HepG2 (cell line): ENCODE data around the gene DALRD3. TPM values are rescaled to one million over a fixed set of nuclear protein-coding genes. Genes with fewer than 3 reads are reported as not detected.

ENCODE experiments used
- AGO1 ChIP-seq: fragments of 200-400 bp; formaldehyde crosslinking; IDR thresholded peaks from 2 replicates; pipeline ENCODE4 v1.6.1; 2017; ENCODE audit warnings: mild to moderate bottlenecking, low read depth, low read length, moderate library complexity; ENCODE audit not compliant: poor library complexity, severe bottlenecking
- CEBPB ChIP-seq: IDR thresholded peaks from 2 replicates; pipeline ENCODE4 v1.6.1; 2011; ENCODE audit warnings: low read depth, low read length, improper control_type of control experiment, borderline replicate concordance
- EP300 ChIP-seq, 3 experiments: sonication (generic) in 1 of 3; formaldehyde crosslinking in 1 of 3; IDR thresholded peaks; 2 replicates each; pipeline versions ENCODE4 v1.5.1 to v1.6.1; 2011 to 2020; ENCODE audit warnings: low read depth in 2 of 3, low read length in 2 of 3, borderline replicate concordance in 1 of 3, improper control_type of control experiment in 1 of 3, mild to moderate bottlenecking in 1 of 3, missing genetic modification reagents in 1 of 3, moderate library complexity in 1 of 3
- HOXD1 ChIP-seq: sonication (generic); formaldehyde crosslinking; IDR thresholded peaks from 2 replicates; pipeline ENCODE4 v1.5.0; 2020; ENCODE audit warnings: missing genetic modification reagents
- PAX8 ChIP-seq: sonication (generic); formaldehyde crosslinking; IDR thresholded peaks from 2 replicates; pipeline ENCODE4 v1.8.0; 2022; ENCODE audit warnings: mild to moderate bottlenecking, missing genetic modification reagents, borderline replicate concordance
- PHB2 ChIP-seq: fragments of 450-650 bp; IDR thresholded peaks from 2 replicates; pipeline ENCODE4 v1.6.1; 2018; ENCODE audit not compliant: partially characterized antibody
- POGK ChIP-seq: sonication (generic); formaldehyde crosslinking; conservative IDR thresholded peaks from 2 replicates; pipeline ENCODE4 v1.8.0; 2022; ENCODE audit warnings: mild to moderate bottlenecking, moderate library complexity, missing genetic modification reagents
- PRDM4 ChIP-seq: sonication (generic); formaldehyde crosslinking; IDR thresholded peaks from 2 replicates; pipeline ENCODE4 v1.9.0; 2021; ENCODE audit warnings: missing genetic modification reagents, borderline replicate concordance
- REXO4 ChIP-seq: sonication (generic); formaldehyde crosslinking; IDR thresholded peaks from 2 replicates; pipeline ENCODE4 v1.8.0; 2022; ENCODE audit warnings: missing genetic modification reagents, mild to moderate bottlenecking, borderline replicate concordance
- TRIM22 ChIP-seq: fragments of 450-650 bp; IDR thresholded peaks from 2 replicates; pipeline ENCODE4 v1.6.1; 2017
- ZBED4 ChIP-seq: sonication (generic); formaldehyde crosslinking; IDR thresholded peaks from 2 replicates; pipeline ENCODE4 v1.4.0; 2020; ENCODE audit warnings: missing genetic modification reagents, borderline replicate concordance
- ZKSCAN8 ChIP-seq: IDR thresholded peaks from 2 replicates; pipeline ENCODE4 v1.6.1; 2016; ENCODE audit warnings: borderline replicate concordance, missing genetic modification reagents, missing compliant biosample characterization
- ZNF260 ChIP-seq: sonication (generic); formaldehyde crosslinking; IDR thresholded peaks from 2 replicates; pipeline ENCODE4 v1.4.0; 2020; ENCODE audit warnings: missing genetic modification reagents, low read depth, mild to moderate bottlenecking, borderline replicate concordance
- ZNF496 ChIP-seq: sonication (generic); formaldehyde crosslinking; IDR thresholded peaks from 2 replicates; pipeline ENCODE4 v1.8.1; 2023; ENCODE audit warnings: mild to moderate bottlenecking, moderate library complexity, missing genetic modification reagents; ENCODE audit not compliant: insufficient replicate concordance
- ZNF616 ChIP-seq: sonication (generic); formaldehyde crosslinking; IDR thresholded peaks from 2 replicates; pipeline ENCODE4 v1.5.0; 2020; ENCODE audit warnings: low read depth, mild to moderate bottlenecking, missing genetic modification reagents
- polyA plus RNA-seq, 8 experiments: library from polyadenylated mRNA; depleted of rRNA in 3 of 8; stranded (reverse) in 7 of 8; unstranded in 1 of 8; fragments of >200 nt; fragmentation: Illumina TruSeq in 4 of 8; extraction: Trizol in 4 of 8; gene quantifications; 2 replicates each; pipeline versions ENCODE4 v1.2.1 to v1.2.3, GENCODE V29; 2011 to 2016; ENCODE audit warnings: low read depth in 4 of 8, missing spikeins in 1 of 8, mixed read lengths in 1 of 8; ENCODE audit not compliant: insufficient read depth in 1 of 8
- total RNA-seq, 5 experiments: library from RNA; depleted of rRNA; stranded (reverse); fragments of >200 nt; fragmentation: Illumina TruSeq; extraction: Trizol; gene quantifications; 2 replicates each; pipeline ENCODE4 v1.2.3, GENCODE V29; 2016; ENCODE audit warnings: low read depth in 1 of 5
- TF ChIP-seq, protein P1 (sequence below): IDR thresholded peaks from 2 replicates; pipeline ENCODE4 v1.6.1; 2016; ENCODE audit warnings: low read depth

Gene DALRD3
- total and polyA plus RNA-seq, 2 of the 13 experiments (the other 11 are each of a cell fraction or from before 2014, with no cell fraction given), result 19.9 to 36.5 TPM

DNA sequence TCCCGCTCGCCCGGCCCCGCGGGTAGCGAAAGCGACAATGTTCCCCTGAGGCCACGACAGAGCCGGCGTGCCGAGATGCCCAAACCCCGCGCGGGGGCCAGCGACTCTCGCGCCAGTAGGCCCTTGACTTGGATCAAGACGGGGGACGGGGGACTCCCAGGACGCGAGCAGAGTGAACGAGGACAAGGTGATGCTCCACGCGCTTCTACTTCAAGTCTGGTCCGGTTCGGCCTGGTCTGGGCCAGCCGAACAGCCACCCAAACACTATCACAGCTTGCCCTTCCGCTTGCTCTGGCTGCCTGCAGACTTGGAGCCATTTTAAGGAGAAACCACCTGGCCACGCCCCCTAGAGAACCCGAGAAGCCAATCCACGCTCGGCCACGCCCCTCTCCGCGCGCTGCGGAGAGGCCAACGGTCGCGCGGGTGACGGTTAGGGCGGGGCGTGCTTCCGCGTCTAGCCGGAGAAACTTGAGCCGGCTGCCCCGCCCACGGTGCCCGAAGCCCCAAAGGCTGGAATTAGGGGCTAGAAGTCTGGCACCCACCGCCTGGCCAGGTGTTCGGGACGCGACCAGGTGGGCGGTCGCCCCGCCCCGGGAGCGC is 2.9 kb upstream of the DALRD3 start (continued):
- TF ChIP-seq PRDM4 (CRISPR knock-in tag), result peak; percentile 63; the same call in 1 of the 2 replicates
- TF ChIP-seq, protein P1, sequence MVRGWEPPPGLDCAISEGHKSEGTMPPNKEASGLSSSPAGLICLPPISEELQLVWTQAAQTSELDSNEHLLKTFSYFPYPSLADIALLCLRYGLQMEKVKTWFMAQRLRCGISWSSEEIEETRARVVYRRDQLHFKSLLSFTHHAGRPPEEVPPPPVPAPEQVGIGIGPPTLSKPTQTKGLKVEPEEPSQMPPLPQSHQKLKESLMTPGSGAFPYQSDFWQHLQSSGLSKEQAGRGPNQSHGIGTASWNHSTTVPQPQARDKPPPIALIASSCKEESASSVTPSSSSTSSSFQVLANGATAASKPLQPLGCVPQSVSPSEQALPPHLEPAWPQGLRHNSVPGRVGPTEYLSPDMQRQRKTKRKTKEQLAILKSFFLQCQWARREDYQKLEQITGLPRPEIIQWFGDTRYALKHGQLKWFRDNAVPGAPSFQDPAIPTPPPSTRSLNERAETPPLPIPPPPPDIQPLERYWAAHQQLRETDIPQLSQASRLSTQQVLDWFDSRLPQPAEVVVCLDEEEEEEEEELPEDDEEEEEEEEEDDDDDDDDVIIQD (CRISPR knock-in tag), result 0 out of 2 replicates have a peak, but pooled peaks have one; percentile 4
- TF ChIP-seq TRIM22, result no peak
- TF ChIP-seq ZNF616 (CRISPR knock-in tag), result no peak; the same call in 1 of the 2 replicates
- no peak for TF ChIP-seq PHB2
- TF ChIP-seq HOXD1 (CRISPR knock-in tag), result no peak
- no peak for TF ChIP-seq CEBPB
- no peak for TF ChIP-seq ZKSCAN8 (CRISPR knock-in tag)
- peak; percentile 62; the same call in 1 of the 2 replicates for TF ChIP-seq POGK (CRISPR knock-in tag)
- TF ChIP-seq REXO4 (CRISPR knock-in tag), result no peak
- TF ChIP-seq AGO1, result peak; percentile 23
- TF ChIP-seq ZNF260 (CRISPR knock-in tag), result no peak
- no peak for TF ChIP-seq EP300 (IDR thresholded peaks at IDR 0.05; ENCODE audit: low read depth in 2 of 2, low read length in 2 of 2)
- TF ChIP-seq EP300 (CRISPR knock-in tag; IDR thresholded peaks at IDR 0.05; ENCODE audit: borderline replicate concordance), result no peak
- 0 out of 2 replicates have a peak, but pooled peaks have one; percentile 59 for TF ChIP-seq PAX8 (CRISPR knock-in tag)
- peak; percentile 94 for TF ChIP-seq ZBED4
- TF ChIP-seq ZNF496 (CRISPR knock-in tag), result no peak
